DMS 273 treated with DMSO at 0.1 percent for 48 hours (cell line): ENCODE data around the gene PDE3B.
A peak's percentile ranks its signal among the peaks of the same experiment; 100 is the strongest.
"Not testable (repeated sequence)": the region's sequence is repeated elsewhere in the genome, so short reads cannot be mapped to it uniquely, and the experiment has no call there.

ENCODE experiments used
- DNase-seq: peaks from one replicate; lab custom pipeline; 2025; lab: John Stamatoyannopoulos, UW

PDE3B gene

GRCh38 chr11:14676068-14676467, 32.5 kb downstream of the PDE3B start:
- DNase-seq = no peak

GRCh38 chr11:14677146-14677545, 33.5 kb downstream of the PDE3B start:
- DNase-seq = no peak

GRCh38 chr11:14678350-14678749, 34.7 kb downstream of the PDE3B start:
- DNase-seq = no peak

GRCh38 chr11:14679662-14680061, 36.1 kb downstream of the PDE3B start:
- DNase-seq = no peak

GRCh38 chr11:14684234-14684915, 40.8 kb downstream of the PDE3B start:
- DNase-seq = not testable (repeated sequence)

- peak; percentile 3 for DNase-seq
Measured at GRCh38 chr11:14687456-14687855, 43.9 kb downstream of the PDE3B start.

- DNase-seq = no peak
Measured at GRCh38 chr11:14687943-14688627, 44.5 kb downstream of the PDE3B start.

- not testable (repeated sequence) for DNase-seq
Measured at GRCh38 chr11:14695656-14696055, 52.1 kb downstream of the PDE3B start.

- no peak for DNase-seq
Measured at GRCh38 chr11:14698771-14699170, 55.2 kb downstream of the PDE3B start.

GRCh38 chr11:14700593-14700992, 57.0 kb downstream of the PDE3B start:
- no peak for DNase-seq

- no peak for DNase-seq
Measured at GRCh38 chr11:14702760-14703159, 59.2 kb downstream of the PDE3B start.

GRCh38 chr11:14703731-14704130, 60.1 kb downstream of the PDE3B start:
- no peak for DNase-seq

GRCh38 chr11:14705067-14705466, 61.5 kb downstream of the PDE3B start:
- no peak for DNase-seq

GRCh38 chr11:14713496-14714244, 70.1 kb downstream of the PDE3B start:
- no peak for DNase-seq

- DNase-seq = not testable (repeated sequence)
Measured at GRCh38 chr11:14715669-14716068, 72.1 kb downstream of the PDE3B start.

GRCh38 chr11:14722496-14722895, 78.9 kb downstream of the PDE3B start:
- no peak for DNase-seq

- DNase-seq = no peak
Measured at GRCh38 chr11:14725150-14725549, 81.5 kb downstream of the PDE3B start.

- DNase-seq = no peak
Measured at GRCh38 chr11:14727215-14727614, 83.6 kb downstream of the PDE3B start.

- DNase-seq = no peak
Measured at GRCh38 chr11:14727746-14728145, 84.1 kb downstream of the PDE3B start.

GRCh38 chr11:14740539-14740938, 96.9 kb downstream of the PDE3B start:
- not testable (repeated sequence) for DNase-seq

GRCh38 chr11:14741195-14741594, 97.6 kb downstream of the PDE3B start:
- DNase-seq = no peak

GRCh38 chr11:14742849-14743559, 99.4 kb downstream of the PDE3B start:
- no peak for DNase-seq
